ENCODE data around the gene LGR4.
"Not testable (repeated sequence)": the region's sequence is repeated elsewhere in the genome, so short reads cannot be mapped to it uniquely, and the experiment has no call there.

LGR4 gene

DNA sequence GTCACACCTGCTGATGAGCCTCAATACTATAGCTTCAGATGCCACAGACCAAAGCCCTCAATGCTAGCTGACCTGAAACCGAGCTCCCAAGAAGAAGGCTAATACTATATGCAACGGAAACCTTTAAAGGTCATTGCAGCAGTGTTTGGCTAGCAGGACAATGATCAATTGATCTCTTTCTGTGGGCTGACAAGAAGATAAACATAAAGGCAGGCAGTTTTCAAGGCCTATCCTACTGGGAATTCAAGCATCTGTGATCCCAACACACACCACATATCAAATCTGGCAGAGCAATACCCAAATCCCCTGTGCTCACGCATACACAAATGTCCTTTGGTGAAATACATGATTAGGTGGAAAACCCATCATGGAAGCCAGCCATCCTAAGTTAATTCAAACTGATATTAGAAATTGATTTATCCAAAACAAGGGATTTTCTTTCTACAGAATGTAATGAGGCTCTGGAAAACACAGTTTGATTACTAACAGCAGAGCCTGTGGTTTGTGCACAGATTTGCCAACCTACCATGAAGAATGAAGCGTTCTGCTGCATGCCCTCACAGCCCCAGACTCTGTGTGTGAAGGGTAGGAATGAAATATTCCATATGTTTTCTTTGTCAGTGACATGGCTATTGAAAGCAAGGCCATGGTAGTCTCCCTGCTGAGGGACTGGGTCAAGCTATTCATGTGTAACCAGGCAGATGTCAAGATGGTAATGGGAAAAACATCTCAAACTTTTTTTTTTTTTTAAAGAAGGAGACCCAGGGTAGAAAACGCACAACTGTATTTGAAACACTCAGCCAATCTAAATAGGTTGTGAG lies 12.2 kb downstream of the LGR4 start:
- in situ Hi-C loops (cut with HindIII; ENCODE audit: low sequenced_read_pairs) = no loop called here

DNA sequence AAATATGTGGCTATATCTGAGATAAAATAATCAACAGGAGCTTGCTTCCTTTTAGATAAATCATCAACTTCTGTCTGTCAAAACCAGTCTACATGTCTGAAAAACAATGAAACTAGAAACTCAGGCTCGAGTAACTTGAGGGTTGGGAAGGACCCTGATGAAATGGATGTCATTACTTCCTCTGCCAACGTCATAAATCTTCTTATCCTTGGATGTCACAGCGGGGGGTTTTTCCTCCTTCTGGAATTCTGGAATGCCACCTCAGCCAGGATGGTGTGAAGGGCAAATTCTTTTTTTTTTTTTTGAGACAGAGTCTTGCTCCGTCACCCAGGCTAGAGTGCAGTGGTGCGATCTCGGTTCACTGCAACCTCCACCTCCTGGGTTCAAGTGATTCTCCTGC lies 13.4 kb downstream of the LGR4 start:
- in situ Hi-C loops (cut with HindIII; ENCODE audit: low sequenced_read_pairs) = no loop called here

DNA sequence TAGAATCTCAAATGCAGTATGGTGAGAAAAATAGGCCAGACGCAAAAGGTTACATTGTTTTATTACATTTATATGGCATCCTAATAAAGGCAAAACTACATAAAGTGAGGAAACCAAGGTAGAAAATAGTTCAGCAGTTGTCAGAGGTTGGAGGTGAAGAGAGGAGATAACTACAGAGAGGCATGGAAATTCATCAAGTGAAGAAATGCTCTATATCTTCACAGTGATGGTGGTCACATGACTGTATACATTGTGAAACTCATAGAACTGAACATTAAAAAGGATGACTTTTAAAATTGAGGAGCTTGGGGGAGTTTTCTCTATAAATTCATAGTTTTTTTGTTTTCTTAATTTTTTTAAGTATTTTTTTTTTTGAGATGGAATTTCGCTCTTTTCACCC lies 14.4 kb downstream of the LGR4 start:
- in situ Hi-C loops (cut with HindIII; ENCODE audit: low sequenced_read_pairs) = no loop called here

DNA sequence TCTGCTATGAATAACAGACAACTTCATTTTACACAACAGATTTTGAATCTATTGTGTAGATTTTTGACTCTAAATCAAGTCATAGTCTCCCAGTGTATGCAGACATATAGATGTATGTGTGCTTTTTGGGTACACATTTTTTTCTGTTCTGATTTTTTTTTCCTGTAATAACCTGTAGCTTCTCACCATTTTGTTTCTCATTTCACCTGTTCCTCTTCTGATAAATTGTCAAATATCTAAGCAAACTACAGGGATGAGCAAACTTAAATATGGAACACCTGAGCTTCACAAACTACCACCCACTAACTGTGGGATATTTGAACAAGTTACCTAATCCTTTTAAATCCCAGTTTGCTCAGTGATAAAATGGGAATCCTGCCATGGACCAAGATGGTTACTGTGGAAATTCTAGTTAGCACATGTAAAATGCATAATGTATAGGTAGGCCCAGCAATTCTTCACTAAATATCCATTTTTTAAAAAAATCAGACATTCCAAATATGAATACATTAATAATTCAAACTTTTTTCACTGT lies 15.7 kb downstream of the LGR4 start:
- in situ Hi-C loops (cut with HindIII; ENCODE audit: low sequenced_read_pairs) = no loop called here

DNA sequence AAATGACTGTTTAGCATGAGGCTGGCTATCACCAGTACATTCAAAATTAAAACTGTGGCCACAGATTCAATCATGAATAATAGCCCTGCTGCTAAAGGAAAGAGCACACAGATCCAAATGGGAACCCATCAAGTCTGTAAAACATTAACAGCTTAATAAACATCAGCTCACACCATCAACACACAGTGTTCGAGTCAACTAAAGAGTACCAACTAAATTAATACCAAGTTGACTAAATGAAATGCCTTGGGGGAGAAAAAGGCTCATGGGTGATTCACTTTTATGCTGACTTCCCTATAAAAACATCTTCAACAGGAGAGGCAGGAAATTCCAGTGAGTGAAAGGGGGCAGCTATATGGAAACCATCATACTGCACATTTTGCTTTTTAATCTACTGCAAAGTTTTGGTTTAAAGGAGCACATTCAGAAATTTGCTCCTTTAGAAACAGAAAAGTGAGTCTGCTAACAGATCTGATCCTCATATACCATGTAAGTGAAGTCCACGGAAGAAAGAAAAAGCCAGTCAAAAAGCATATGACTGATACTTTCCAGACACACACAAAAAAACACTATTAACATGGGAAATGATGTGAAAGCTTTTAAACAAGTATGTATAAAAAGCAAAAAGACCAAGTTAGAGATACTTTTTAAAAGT lies 16.3 kb downstream of the LGR4 start:
- in situ Hi-C loops (cut with HindIII; ENCODE audit: low sequenced_read_pairs) = no loop called here

DNA sequence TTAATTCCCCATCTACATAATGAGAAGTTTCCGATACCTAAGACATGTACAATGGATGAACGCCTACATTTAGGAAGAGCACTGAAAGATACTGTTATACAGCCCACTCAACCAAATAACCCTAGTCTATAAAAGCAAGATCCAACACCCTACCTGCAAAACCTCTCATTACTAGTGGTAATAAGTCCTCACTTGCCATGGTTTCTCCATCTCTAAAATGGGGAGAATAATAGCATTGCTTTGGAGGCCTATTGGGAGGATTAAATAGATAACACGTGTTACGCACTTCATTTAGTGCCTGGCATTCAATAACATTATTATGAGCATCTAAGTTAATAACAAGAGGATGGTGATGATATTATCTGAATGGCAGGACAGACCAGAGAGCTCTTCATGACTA lies 16.9 kb downstream of the LGR4 start:
- in situ Hi-C loops (cut with HindIII; ENCODE audit: low sequenced_read_pairs) = no loop called here

DNA sequence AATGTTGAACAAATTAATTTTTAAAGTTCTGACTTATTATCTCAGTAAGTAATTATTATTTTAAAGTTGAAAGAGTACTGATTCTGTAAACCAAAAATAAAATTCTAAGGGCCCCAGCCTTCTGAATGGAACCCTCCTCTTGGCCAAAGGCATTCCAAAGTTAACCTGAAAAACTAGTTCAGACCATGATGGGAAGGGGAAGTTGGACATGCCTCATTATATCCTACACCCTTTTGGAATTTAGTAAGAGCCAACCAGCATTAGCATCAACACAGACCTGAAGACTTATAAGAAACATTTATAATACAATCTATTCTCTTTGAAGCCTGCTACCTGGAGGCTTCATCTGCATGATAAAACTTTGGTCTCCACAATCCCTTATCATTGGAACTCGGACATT lies 18.9 kb downstream of the LGR4 start:
- in situ Hi-C loops (cut with HindIII; ENCODE audit: low sequenced_read_pairs) = no loop called here

DNA sequence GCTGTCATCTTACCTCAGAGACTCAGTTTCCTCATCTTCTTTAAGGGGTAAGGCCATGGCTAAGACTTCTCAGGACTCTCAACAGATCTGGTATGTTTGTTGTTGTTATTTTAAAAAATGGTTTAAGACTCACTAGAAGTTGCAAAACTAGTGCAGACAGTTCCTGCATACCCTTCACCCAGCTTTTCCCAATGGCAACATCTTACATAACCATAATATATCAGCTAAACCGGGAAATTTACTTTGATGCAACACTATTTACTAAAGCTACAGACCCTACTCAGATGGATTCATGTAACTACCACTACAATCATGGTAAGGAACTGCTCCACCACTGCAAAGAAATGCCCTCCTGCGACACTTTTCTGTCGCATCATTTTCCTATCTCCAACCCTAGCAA lies 20.4 kb downstream of the LGR4 start:
- in situ Hi-C loops (cut with HindIII; ENCODE audit: low sequenced_read_pairs) = no loop called here

DNA sequence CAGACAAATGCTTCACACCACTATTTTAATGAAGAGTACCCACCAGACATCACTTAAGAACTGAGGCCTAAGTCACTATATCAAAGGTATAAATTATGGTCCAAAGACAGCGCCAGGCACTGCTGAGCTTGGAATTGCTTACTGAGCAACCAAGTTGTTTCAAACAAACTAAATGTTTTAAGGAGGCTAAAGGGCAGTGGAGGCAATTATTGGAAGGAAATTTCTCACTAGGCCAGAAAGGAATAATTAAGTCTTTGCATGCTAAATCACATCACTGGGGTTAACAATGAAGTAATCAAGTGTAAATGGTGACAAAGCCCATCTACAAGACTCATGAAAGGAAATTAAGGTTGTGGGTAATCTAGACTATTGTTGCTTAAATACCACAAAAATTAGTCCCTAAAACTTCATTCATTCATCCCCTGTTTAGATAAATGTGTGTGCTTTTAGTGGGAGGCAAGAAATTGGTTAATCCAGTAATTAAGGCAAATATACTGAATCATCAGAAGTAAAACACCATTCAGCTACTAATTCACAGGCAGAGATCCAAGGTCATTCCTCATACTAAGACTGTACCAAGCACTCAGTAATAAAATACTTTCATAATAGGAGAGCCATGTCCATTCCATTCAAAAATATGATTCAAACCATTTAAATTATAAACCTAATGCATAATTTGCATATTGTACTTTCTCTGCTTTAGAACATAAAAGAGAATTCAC lies 21.2 kb downstream of the LGR4 start:
- in situ Hi-C loops (cut with HindIII; ENCODE audit: low sequenced_read_pairs) = no loop called here

DNA sequence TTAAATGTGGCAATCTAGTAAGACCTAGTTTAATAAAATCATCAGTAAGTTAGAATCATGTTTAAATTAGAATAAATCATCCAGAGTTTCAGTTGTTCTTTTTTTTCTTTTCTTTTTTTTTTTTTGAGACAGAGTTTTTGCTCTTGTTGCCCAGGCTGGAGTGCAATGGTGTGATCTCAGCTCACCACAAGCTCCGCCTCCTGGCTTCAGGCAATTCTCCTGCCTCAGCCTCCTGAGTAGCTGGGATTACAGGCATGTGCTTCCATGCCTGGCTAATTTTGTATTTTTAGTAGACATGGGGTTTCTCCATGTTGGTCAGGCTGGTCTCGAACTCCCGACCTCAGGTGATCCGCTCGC lies 24.4 kb downstream of the LGR4 start:
- in situ Hi-C loops (cut with HindIII; ENCODE audit: low sequenced_read_pairs) = not testable (repeated sequence)

DNA sequence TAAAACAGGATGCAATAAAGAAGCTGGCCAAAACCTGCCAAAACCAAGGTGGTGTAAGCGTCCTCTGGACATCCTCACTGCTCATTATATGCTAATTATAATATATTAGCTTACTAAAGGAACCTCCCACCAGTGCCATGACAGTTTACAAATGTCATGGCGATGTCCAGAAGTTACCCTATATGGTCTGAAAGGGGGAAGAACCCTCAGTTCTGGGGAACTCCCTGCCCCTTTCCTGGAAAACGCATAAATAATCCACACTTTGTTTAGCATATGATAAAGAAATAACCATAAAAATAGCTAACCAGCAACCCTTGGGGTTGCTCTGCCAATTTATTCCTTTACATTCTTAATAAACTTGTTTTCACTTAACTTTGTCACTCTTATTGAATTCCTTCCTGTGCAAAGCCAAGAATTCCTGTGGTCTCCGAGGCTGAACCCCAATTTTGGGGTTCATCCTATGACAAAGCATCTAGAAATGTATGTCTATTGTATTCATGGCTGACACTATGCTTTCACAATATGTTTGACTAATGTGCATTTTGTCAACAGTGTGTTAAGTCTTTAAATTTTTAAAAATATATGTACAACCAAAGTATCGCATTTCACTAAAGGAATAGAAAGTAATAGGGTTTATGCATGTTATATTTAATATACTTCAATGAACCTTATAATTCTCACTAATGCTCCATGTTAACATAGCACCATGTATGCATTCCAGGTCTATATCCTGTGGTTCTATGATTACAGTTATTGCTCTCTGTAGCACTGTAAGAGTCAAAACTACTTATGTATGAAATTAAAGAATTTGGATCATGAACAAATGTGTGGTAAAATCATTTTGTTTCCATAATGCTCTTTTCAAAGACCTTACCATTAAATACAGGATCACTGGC lies 25.1 kb downstream of the LGR4 start:
- in situ Hi-C loops (cut with HindIII; ENCODE audit: low sequenced_read_pairs) = no loop called here

DNA sequence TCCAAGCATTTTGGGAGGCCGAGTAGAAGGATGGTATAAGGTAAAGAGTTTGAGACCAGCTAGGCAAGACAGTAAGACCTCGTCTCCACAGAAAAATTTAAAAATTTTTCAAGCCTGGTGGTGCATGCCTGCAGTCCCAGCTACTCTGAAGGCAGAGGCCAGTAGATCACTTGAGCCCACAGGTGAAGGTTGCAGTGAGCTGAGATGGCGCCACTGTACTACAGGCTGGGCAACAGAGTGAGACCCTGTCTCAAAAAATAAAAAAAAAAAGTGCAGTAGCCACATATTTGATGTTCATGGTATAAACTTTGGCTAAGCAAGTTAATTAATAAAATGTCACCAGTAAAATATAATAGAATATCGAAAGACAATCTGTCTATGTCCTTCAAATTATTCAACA lies 27.0 kb downstream of the LGR4 start:
- in situ Hi-C loops (cut with HindIII; ENCODE audit: low sequenced_read_pairs) = no loop called here

DNA sequence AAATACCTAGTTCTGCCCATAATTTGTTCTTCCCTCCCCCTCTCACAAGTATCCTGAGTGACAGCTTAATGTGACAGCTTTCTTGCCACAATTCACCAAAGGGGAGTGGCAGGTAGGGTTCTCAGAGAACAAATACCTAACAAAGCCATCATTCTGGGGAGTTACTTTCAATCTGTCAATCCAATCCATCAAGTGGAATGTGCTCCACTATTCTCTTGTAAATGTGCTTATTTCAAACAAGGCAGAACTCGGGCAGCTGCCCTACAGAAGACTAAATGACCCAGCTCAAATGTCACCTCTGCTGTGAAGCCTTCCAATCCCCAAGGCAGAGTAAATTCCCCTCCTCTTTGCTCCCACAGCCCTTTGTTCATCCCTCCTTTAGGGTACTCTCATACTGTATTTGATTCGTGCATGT lies 27.8 kb downstream of the LGR4 start:
- in situ Hi-C loops (cut with HindIII; ENCODE audit: low sequenced_read_pairs) = no loop called here

DNA sequence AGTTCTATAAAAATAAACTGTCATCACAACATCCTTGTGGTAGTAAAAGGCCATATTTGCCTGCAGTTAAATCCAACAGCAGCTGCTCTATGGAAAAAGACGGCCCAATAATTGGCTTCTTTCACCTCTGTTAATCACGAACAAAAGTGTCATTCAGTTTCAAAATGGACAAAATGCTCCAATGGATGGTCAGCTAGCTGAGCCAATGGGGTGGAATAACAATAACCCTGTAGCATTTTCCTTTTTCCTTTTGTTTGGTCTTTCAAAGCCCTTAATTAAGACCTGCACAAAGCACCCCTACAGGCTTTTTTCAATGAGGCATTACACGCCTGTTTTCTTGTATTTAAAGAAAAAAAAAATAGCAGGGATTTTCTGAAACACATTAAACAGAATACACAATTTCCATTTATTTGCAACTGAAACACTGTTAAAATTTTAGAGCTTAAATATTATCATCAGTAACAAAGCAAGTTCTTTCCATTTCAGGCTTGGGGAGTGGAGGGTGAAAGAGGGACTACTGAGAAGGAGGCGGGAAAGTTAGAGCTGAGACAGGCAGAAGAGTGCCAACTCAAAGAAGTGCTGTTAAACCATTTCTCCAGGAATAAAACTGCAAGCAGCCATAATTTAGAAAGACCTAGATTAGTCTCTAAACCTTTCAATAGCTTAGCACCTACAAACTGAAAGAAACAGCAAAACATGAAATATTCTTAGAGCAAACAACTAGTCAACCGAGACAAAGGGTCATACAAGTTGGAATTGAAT lies 28.7 kb downstream of the LGR4 start:
- in situ Hi-C loops (cut with HindIII; ENCODE audit: low sequenced_read_pairs) = no loop called here

DNA sequence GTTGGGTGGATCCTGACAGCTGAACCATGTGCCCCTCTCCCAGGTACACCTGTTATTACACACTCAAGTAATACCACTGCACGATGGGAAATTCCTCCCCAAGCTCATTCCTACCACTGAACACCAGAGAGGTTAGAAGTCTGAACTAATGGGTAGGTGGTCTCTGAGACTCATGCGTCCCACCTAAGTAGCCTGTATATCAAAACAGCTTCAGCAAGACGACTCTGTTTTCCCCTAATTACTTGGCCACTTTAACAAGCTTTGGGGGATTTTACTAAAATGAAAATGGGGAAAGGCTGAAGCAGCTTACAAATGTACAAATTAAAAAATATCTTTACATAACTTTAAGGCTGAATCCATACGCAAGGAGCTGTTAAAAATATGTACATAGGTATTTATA lies 29.4 kb downstream of the LGR4 start:
- in situ Hi-C loops (cut with HindIII; ENCODE audit: low sequenced_read_pairs) = no loop called here

DNA sequence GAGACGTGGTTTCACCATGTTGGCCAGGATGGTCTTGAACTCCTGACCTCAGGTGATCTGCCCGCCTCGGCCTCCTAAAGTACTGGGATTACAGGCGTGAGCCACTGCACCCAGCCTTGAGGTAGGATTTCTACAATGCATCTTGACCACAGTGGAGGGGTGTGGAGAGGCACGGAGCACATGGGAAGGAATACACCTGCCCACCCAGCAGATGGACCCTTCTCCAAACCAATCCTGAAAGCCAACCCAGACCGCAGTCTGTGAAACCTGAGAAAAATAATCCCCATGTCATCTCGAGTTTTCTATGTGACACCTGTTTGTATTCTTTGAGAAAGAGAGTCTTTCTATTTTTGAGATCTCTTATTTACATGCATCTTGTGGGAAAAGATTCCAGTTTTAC lies 32.5 kb downstream of the LGR4 start:
- in situ Hi-C loops (cut with HindIII; ENCODE audit: low sequenced_read_pairs) = no loop called here

DNA sequence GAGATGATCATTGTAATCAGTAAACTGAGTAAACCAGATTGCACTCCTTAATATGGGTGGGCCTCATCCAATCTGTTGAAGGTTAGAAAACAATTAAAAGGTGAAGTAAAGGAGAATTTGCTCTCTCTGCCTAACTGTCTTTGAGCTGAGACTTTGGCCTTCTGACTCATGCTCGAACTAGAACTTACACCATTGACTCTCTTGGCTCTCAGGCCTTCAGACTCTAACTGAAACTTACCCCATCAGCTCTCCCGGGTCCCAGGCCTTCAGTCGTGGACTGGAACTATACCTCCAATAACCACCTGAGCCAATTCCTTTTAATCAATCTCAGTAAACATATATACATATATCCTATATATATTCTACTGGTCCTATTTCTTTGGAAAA lies 34.0 kb downstream of the LGR4 start:
- in situ Hi-C loops (cut with HindIII; ENCODE audit: low sequenced_read_pairs) = no loop called here

DNA sequence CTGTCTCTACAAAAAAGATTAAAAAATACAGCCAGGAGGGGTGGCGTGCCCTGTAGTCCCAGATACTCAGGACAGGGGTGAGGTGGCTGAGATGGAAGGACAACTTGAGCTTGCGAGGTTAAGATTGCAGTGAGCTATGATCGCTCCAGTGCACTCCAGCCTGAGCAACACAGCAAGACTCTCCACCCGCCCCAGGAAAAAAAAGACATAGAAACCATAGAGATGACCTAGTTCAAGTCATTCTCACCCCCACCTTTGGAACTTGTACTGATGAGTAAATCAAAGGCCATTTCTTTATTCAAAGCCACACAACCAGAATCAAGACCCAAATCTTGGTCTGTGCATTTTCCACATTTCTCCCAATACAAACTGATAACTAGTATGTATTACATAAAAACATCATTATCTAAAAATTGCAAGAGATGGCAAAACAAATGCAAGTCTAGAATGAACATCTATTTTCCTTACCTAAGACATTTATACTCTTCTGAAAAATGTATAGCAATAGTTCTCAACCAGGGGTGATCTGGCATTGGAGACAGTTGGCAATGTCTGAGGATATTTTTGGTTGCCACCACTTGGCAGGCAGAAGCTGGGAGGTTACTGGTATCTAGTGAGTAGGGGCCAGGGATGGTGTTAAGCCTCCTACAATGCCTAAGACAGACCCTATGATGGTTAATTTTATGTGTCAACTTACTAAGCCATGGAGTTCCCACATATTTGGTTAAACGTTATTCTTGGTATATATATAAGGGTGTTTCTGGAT lies 34.6 kb downstream of the LGR4 start:
- in situ Hi-C loops (cut with HindIII; ENCODE audit: low sequenced_read_pairs) = no loop called here

DNA sequence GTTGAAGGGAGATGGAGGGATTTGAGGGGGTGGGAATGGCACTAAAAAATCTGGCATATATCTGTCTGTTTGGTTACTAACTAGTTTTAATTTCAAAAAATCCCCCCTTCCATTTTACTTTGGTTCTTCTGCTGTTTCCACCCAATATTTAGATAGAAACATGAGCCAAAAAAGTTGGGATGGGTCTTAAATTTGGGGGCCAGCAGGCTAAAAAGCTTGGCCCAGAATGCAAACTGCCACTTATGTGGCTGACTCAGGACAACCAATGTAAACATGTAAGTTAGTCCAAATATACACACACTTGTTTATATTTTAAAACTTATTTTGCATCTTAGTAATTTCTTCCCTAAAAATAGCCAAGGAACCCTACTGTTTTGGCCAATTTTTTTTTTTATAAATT lies 35.7 kb downstream of the LGR4 start:
- in situ Hi-C loops (cut with HindIII; ENCODE audit: low sequenced_read_pairs) = no loop called here

Measured in endothelial cell of hepatic sinusoid (primary cell).